ENCODE data around the gene SP140. TPM values are rescaled to one million over a fixed set of nuclear protein-coding genes. Genes with fewer than 3 reads are reported as not detected.

Gene SP140
- total and polyA plus RNA-seq, 2 of the 8 experiments (the other 6 are each of a cell fraction or from before 2014, with no cell fraction given): 0.23 to 1.3 TPM

GRCh38 chr2:230326453-230327417 lies 101.2 kb downstream of the SP140 start, which contains the start of gene SP140L:
TSS of gene SP140L (plus strand) at chr2:230327193. CDS start at chr2:230327270, 77 bp downstream.
- H2BK5ac ChIP-seq (ENCODE audit: low read depth, low read length): no peak within 1 kb of the TSS
- no peak for FAIRE-seq
- H2BK12ac ChIP-seq (ENCODE audit: low read depth, low read length): no peak within 1 kb of the TSS
- peak within 1 kb of the TSS; percentile 72 for H4K8ac ChIP-seq (ENCODE audit: extremely low read depth, insufficient read depth, low read length)
- no peaks in the 10 kb centered on the region for H3K79me1 ChIP-seq (ENCODE audit: low read depth, low read length)
- no peak within 1 kb of the TSS for H3K4me3 ChIP-seq (ENCODE audit: extremely low read depth in 1 of 4, insufficient read depth in 2 of 4, low read depth in 3 of 4, low read length in 4 of 4)
- H3K56ac ChIP-seq (replicated peaks; ENCODE audit: insufficient read length, low read depth, low read length): no peak within 1 kb of the TSS
- H3K79me2 ChIP-seq (ENCODE audit: control insufficient read depth in 1 of 2, insufficient read depth in 2 of 2, low read length in 2 of 2): no peaks in the 10 kb centered on the region
- H3K14ac ChIP-seq (ENCODE audit: insufficient read length): no peak within 1 kb of the TSS
- ChIA-PET CTCF (ENCODE audit: partially characterized antibody) (interaction anchor here (1.1 kb wide), 1 partner anchor 9 kb away, joined by 5 read pairs; no protein-coding TSS in a partner anchor), POLR2A (ENCODE audit: partially characterized antibody) (no interaction called here)
- no peaks in the 10 kb centered on the region for H3K23me2 ChIP-seq (ENCODE audit: low read depth, low read length)
- H3K4me1 ChIP-seq (replicated peaks in 1 of 4; ENCODE audit: control insufficient read depth in 3 of 4, insufficient read depth in 4 of 4, low read length in 3 of 4): peaks cover 0 to 2% (median 0%) of the 10 kb centered on the region in 4 experiments; a peak in 1 of 7 replicates
- no peak within 1 kb of the TSS for H2BK120ac ChIP-seq (replicated peaks; ENCODE audit: low read depth, low read length)
- no peak within 1 kb of the TSS for H3K18ac ChIP-seq (ENCODE audit: extremely low read depth, low read length)
- H2BK15ac ChIP-seq (ENCODE audit: low read length): no peak within 1 kb of the TSS
- H3K23ac ChIP-seq (ENCODE audit: insufficient read length): no peak within 1 kb of the TSS
- H3K9me3 ChIP-seq (ENCODE audit: insufficient read depth in 2 of 2, low read depth in 1 of 2, low read length in 1 of 2): peaks cover 16 to 22% of the 10 kb centered on the region in 2 experiments
- H2BK20ac ChIP-seq (ENCODE audit: low read length): no peak within 1 kb of the TSS
- H3K36me3 ChIP-seq (ENCODE audit: control insufficient read depth in 2 of 4, insufficient read depth in 4 of 4, low read length in 3 of 4): no peaks in the 10 kb centered on the region
- WGBS, 2 experiments (ENCODE audit: extremely low coverage in 1 of 2, insufficient coverage in 1 of 2, insufficient read length in 1 of 2, insufficient replicate concordance in 2 of 2, low coverage in 1 of 2, low lambda C conversion rate in 2 of 2, missing lambda C conversion rate in 1 of 2): 79% methylated on average over 7 of the region's 11 CpGs; no CpG with 5 or more reads in 1 of the 2 experiments
- H4K91ac ChIP-seq (replicated peaks; ENCODE audit: insufficient read length, low read length): no peak within 1 kb of the TSS
- no peak within 1 kb of the TSS for H3K4ac ChIP-seq (replicated peaks; ENCODE audit: insufficient read length, low read depth, low read length)
- H2AFZ ChIP-seq (ENCODE audit: low read length): 0 out of 2 replicates have a peak within 1 kb of the TSS, but pooled peaks have one; percentile 19
- no peak within 1 kb of the TSS for H3K27ac ChIP-seq (ENCODE audit: low read depth, low read length)
- H3K9ac ChIP-seq (replicated peaks in 1 of 4; ENCODE audit: extremely low read depth in 1 of 4, low read depth in 3 of 4, low read length in 3 of 4): no peak within 1 kb of the TSS
- H3K4me2 ChIP-seq (ENCODE audit: insufficient read depth in 1 of 2, low read depth in 2 of 2, low read length in 2 of 2): no peak within 1 kb of the TSS
- H4K20me1 ChIP-seq (replicated peaks in 1 of 2; ENCODE audit: control insufficient read depth in 1 of 2, insufficient read depth in 2 of 2, low read length in 2 of 2): no peaks in the 10 kb centered on the region
- DNase-seq (ENCODE audit: low read depth in 1 of 2, low spot score in 2 of 2): no peak
- H2AK5ac ChIP-seq (ENCODE audit: low read depth, low read length): no peak within 1 kb of the TSS
- H4K5ac ChIP-seq (ENCODE audit: insufficient read length, low read depth, low read length): no peak within 1 kb of the TSS
- no peaks in the 10 kb centered on the region for H3K27me3 ChIP-seq (replicated peaks in 1 of 4; ENCODE audit: control insufficient read depth in 3 of 4, extremely low read depth in 1 of 4, insufficient read depth in 3 of 4, low read length in 3 of 4)
- TF ChIP-seq RBBP5 (IDR thresholded peaks at IDR 0.05; ENCODE audit: borderline replicate concordance, low read depth, low read length) (no peak), TBP (IDR thresholded peaks at IDR 0.05; ENCODE audit: low read depth, low read length) (no peak), POLR2AphosphoS5 (IDR thresholded peaks at IDR 0.05; ENCODE audit: low read depth, low read length) (no peak), EP300 (IDR thresholded peaks at IDR 0.05; ENCODE audit: borderline replicate concordance in 1 of 2, low read depth in 2 of 2, low read length in 2 of 2) (no peak), SIN3A (conservative IDR thresholded peaks at IDR 0.05 in 1 of 2, IDR thresholded peaks at IDR 0.05 in 1 of 2; ENCODE audit: low read depth in 1 of 2, low read length in 2 of 2) (no peak), POLR2A (IDR thresholded peaks at IDR 0.05; ENCODE audit: control extremely low read depth in 1 of 2, low read depth in 2 of 2, low read length in 2 of 2) (no peak), FOSL1 (IDR thresholded peaks at IDR 0.05; ENCODE audit: insufficient read depth, low read depth, low read length) (no peak), ATF2 (IDR thresholded peaks at IDR 0.05; ENCODE audit: low read length) (no peak), RXRA (IDR thresholded peaks at IDR 0.05; ENCODE audit: insufficient read depth, low read depth, low read length) (no peak), MAFK (IDR thresholded peaks at IDR 0.05; ENCODE audit: low read depth, low read length) (no peak)
